HG03108 (cell line): ENCODE data around the gene TRNT1.
A peak's percentile ranks its signal among the peaks of the same experiment; 100 is the strongest.

Experiments
- ATAC-seq: cut with Tn5 transposase; IDR thresholded peaks from one replicate; pipeline ENCODE4 v1.9.1; 2021; ENCODE audit warnings: moderate library complexity; ENCODE audit not compliant: unreplicated experiment

TRNT1 gene

DNA sequence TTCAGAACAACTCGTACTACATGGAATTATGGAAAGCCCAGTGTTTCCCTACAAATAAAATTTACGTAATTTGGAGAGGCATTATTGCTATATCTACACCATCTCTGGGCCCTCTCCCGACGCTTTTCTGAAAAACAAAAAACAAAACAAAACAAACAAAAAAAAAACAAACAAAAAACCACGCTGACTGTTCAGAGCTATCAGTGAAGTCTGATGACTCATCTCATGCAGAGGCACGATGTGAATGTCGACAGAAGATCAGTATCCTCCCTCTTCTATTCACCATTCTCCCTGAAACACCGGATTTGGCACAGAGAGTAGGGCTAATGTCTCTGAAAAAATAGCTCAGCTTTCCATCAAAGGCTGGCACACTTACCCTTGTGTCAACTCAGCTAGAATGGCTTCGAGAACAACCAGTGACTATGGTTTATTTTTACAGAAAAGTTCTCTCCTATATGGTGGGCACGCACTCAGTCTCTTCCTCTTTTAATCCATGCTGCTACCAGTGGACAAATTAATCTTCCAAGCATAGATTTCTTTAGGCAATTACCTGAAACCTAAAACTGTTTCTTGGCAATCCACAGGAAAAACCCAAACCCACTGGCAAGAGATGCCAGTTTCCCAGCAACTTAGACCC, 51.2 kb downstream of the TRNT1 start:
- ATAC-seq, result no peak

DNA sequence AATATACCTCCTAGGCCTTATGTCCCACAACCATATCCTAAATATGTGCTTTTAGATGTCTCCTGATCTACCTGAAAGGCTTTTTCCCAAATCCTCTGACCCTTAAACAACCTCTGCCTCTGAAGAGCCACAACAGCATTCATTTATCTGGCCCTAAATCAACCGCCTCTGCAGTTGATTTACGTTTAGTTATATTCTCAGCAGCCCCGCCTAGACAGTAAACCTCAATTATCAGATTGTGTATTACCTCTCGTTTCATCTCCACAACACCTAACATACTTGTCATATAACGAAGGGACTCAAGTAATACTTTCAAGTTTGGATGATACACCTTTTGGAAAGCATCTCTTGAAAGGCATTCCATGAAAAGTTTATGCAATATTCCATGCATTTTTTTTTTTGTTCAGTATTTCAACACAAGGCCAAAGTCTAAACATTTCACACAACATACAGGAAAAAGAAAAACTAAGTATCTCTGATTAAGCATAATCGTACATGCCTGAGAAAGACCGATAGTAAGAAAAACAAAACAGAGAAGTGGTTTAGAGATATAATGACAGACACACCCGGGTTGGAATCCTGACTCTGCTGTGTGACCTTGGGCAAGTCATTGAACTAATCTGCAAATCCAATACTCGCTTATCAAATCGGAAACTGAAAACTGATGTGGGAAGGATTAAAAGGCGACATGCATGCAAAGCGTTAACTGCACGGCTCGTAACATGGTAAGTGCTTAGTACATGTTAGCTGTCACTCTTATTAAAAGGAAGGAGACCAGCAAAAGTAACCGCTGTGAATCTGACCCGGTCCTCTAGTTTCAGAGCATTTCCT, 52.0 kb downstream of the TRNT1 start:
- no peak for ATAC-seq

DNA sequence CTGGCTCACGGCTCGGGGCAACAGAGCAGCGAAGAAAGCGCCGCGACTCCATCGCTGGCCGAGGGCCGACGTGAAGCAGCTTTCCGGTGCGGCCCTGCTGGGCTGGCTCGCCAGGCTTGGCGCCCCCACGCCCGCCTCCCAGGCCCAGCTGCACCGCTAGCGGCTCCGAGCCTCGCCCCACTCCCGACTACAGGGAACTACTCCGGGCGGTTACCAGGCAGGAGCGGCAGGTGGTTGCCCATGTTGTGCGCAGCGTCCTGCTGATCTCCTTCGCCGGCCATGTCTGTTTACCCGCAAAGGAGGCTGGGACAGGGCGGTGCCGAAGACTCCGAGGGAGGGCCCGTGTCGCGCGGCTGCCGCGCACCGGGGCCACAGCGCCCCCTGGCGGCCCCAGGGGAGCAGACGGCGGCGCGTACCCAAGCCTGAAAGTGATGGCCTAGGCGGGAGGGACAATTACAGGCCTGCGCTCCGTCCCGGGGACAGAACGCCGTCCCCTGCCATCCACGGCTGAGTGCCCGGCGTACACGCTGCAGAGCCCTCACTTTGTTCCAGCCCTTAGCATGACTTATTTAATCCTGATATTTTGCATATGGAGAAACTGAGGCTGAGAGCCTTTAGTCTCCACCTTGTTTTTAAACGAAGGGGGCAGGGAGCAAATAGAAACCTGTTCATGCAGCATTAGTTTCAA, 52.8 kb downstream of the TRNT1 start, which contains the start of gene CRBN:
Gene CRBN (minus strand): TSS at position 285 of the 688 bp plus-strand sequence. CDS start 4 bp downstream, at position 281.
- ATAC-seq, result peak; percentile 98

DNA sequence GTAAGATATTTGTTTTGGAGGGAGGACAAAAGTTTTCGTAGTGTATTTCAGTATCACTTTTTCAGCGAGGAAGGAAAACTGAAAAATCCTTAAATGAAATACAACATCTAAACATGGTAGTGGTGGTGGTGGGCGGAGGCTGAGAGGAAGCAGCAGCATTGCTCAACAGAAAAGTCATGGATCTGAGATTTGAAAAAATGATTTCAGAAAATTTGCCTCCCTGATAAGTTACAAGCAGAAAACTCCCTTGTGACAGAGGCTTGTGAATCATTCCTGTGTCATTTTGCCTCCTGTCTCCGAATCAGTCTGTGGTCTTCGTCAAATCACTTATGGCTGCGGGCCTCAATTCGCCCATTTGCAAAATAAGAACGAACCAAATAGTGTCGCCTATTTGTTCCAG, 53.7 kb downstream of the TRNT1 start:
- no peak for ATAC-seq

DNA sequence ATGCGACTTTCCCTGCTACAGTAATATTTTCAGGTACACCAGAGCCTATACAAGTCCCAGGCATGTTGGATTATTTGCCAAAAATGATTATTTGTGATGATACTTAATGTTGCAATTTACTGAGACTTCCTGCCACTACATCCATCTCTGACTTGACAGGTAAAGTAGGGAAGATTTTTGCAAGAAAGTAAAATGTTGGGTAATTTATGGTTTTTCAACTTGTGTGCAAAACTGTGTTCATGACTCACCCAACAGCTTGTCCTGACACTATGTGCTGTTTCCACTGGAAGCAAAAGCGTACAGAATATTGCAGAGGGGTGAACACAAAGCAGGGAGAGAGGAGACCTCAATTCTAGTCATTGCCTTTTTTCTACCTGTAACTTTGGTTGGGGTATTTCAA, 58.1 kb downstream of the TRNT1 start:
- no peak for ATAC-seq

DNA sequence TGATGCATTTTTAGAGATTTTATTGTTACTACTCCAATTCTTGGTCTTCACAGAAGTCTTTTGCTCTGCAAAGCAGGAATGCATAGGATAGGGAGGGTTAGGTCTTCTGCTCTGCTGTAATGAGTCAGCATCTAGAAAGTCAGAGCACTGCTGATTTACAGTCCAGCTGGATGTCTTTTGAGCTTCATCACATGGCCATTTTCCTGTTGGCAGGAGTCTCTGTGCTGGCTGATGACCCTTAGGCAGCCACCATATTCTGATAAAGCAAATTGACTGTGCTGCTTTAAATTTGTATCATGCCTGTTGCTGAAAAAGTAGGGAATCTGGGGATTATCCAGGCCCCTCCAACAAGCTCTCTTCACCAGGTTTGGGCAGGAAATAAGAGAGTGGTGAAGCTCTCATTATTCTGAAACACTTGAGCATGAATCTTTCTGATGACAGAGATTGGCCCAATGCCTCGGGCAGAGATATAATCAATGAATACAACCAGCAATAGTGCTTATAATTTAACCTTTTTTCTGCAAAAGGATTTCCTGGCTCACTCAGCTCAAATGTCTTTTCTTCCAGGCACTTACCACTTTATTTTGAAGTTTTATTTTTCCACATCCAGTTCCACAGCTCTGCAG, 62.5 kb downstream of the TRNT1 start:
- ATAC-seq, result no peak

DNA sequence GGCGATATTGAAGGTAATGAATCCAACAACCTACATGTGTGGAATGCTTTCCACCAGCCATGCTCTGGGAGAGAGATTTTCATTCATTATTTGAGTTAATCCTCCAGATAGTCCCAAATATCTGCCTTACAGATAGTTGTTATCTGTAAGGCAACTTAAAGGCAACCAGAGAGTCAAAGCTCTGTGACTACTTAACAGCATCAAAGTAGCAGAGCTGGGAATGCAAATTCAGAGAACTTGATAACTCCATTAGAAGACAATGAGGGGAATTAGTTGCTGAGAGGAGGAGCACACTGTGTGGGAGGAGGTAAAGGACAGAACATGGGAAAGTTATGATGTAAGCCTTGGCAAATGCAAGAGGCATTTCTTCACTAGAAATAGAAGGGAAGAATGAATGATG, 63.2 kb downstream of the TRNT1 start:
- ATAC-seq, result no peak

DNA sequence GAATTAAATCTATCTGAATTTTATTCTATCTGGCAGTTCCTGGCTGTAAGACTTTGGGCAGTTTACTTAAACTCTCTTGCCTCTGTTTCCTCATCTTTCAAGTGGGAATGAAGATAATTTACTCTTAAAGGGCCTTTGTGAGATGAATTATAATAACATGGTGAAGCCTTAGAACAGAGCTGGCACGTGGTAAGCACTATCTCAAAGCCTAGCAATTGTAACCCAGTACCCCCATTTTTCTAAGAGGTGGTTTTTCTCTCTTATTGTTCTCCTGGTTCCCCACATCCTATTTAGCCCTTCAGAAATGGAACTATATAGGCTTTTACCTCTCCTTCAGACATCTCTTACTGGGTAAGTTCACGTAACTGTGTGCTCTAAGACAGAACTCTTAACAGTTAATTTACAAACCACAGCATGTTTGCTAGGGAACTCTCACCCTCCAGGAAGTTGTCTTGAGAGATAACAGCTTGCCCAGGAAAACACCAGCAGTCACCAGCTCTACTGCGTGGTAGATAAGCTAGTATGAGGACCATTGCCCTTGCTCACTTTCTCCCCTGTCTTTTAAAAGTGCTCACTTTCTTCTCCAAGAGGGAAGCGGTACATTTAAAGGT, 65.0 kb downstream of the TRNT1 start:
- ATAC-seq, result no peak

DNA sequence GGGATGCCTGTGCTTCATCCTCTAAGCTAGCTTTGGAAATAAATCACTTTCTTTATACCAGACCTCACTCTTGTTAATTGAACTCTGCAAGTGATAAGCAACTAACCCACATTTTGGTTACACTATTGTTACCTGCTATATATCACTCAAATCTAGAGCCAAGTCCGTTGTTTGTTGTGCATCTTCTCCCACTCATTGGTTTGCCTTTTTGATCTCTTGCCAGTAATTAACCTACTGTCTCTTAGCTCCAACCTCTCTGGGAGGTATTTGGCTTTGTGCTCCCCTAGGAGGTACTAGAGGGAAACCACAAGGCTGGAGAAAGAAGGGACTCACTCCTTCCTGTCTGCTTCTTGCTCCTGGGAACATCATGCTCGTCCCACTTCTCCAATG, 65.5 kb downstream of the TRNT1 start:
- no peak for ATAC-seq

DNA sequence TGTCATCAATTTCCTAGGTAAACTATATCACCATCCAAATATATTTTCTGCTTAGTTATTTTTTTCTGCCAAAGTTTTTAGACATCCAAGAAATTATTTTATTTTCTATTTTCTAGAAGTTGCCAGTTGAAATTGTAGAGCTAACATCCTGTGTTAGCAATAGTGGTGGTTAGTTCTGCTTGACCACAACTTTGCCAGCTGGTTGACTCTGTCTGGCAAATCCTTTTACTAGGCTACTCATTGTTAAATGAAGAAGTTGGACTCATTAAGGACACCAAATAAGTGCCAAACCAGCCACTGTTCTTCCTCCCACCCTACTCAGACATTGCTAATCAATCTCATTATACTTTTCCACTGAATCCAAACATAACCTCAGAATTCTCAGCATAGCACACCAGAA, 68.1 kb downstream of the TRNT1 start:
- ATAC-seq, result no peak

DNA sequence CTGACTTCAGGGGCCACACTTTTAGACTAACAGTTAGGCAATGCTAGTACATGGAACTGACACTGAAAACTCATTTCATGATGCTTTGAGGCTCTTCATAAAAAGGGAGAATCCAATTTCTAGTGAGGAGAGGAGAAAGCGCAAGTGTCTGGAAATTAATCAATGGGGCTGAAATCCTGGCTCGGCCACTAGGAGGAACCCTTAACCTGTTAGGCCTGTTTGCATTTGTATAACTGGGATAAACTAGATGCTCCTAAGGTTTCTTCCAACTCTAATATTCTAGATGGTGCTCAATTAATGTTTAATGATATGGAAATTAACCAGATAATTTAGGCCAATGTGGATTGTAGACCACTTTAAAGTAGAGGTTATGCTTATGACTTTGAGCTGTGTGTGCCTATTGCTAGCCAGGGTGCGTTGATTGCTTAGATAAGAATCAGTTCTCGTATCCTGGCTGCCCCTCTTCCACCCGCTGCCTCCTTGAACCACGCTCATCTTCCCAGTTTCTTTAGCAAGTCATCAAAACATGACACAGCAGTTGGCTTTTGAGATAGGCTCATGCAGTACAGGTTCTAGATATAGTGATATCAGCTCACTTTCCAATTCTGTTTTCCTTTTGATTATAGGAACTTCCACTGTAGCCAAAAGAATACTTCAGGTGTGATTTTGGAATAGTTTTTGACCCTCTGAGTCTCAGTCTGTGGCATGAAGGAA, 69.6 kb downstream of the TRNT1 start:
- ATAC-seq, result no peak
